ENCODE measurements around the gene TRIM47.
A peak's percentile ranks its signal among the peaks of the same experiment; 100 is the strongest.

The TRIM47 gene

DNA sequence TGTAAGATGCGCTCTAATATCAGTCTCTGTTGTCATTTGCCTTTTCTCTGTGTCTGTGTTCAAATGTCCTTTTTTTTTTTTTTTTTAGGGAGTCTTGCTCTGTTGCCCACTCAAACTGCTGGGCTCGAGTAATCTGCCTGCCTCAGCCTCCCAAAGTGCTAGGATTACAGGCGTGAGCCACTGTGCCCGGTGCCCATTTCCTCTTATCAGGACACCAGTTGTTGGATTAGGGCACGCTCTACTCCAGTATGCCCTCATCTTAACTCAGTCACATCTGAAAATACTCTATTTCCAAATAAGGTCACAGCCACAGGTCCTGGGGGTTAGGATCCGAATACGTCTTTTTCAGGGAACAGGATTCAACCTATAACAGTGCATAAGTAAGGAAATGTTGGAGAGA is 1.9 kb upstream of the TRIM47 start:
- Mint-ChIP-seq H3K4me3 (peak overlapping the region; percentile 29 to 60 (median 60)), H3K27me3 (ENCODE audit: low read depth) (peaks cover 45% of the 10 kb centered on the region), H3K4me1 (peaks cover 14% of the 10 kb centered on the region)

DNA sequence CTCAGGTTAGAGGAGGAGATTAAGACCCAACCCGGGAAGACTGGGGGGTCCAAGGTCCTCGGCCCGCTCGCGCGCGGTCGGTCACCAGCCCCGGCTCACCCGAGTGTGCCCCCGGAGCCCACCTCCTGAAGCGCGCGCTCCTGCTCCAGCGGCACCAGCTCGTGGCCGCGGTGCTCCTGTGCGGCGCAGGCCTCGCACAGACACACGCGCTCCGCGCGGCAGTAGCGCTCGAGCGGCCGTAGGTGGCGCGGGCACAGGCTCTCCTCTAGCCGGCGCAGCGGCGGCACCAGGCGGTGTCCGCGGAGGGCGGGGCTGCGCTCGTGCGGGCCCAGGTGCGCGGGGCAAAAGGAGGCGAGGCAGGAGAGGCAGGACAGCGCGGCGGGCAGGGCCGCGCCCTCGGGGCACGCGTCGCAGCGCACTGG is 618 bp downstream of the TRIM47 start:
- H3K4me1 Mint-ChIP-seq: peaks cover 16% of the 10 kb centered on the region

More for the DNA sequence above, 1.9 kb upstream of the TRIM47 start:
- no peaks in the 10 kb centered on the region for H3K9me3 Mint-ChIP-seq
- H3K27ac Mint-ChIP-seq: peak overlapping the region in 1 of 3 experiments; percentile 61
- no peaks in the 10 kb centered on the region for H3K36me3 Mint-ChIP-seq (ENCODE audit: low read depth)
- TF ChIP-seq, protein P1, sequence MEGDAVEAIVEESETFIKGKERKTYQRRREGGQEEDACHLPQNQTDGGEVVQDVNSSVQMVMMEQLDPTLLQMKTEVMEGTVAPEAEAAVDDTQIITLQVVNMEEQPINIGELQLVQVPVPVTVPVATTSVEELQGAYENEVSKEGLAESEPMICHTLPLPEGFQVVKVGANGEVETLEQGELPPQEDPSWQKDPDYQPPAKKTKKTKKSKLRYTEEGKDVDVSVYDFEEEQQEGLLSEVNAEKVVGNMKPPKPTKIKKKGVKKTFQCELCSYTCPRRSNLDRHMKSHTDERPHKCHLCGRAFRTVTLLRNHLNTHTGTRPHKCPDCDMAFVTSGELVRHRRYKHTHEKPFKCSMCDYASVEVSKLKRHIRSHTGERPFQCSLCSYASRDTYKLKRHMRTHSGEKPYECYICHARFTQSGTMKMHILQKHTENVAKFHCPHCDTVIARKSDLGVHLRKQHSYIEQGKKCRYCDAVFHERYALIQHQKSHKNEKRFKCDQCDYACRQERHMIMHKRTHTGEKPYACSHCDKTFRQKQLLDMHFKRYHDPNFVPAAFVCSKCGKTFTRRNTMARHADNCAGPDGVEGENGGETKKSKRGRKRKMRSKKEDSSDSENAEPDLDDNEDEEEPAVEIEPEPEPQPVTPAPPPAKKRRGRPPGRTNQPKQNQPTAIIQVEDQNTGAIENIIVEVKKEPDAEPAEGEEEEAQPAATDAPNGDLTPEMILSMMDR (IDR thresholded peaks at IDR 0.05; ENCODE audit: unreplicated experiment in 3 of 3): no peak

DNA sequence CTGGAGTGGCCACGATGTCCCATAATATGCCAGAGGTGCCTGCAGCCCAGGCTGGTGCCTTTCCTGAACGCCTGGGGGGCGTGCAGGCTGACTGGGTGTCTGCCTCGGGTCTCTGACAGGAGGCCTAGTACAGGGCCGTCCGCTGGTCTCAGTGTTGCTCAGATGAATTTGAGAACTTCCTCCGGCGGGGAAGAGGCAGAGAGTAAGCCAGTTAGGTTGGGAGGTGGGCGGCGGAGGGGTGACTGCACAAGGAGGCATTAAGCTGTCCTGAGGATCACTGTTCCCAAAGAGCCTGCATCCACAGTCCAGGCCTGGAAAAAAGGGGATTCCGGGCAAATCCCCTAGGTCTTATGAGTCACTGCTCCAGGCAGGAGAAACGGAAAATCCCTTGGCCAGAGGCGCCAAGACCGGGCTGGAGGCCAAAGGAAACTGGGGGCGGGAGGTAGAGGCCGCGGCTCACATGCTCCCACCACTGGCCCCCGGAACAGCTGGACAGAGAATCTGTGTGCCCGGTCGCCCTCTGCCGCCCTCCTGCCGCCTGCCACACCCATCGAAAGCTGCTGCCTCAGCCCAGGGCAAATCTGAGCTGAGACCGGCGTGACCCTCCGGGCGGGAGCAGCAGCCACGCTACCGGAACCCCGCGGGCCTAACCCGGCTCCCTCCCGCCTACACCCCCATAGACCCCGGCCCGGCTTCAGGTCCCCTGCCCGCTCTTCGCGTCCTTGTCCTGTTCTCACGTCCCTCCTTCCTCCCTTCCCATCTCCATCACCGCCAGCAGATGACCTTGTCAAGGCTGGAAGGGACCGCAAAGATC is 1.2 kb downstream of the TRIM47 start:
- Mint-ChIP-seq H3K4me1 (peaks cover 22% of the 10 kb centered on the region), H3K27me3 (ENCODE audit: low read depth) (peaks cover 45% of the 10 kb centered on the region), H3K4me3 (peak overlapping the region; percentile 76 to 92 (median 83)), H3K27ac (peak overlapping the region; percentile 36 to 89 (median 84)), H3K9me3 (no peaks in the 10 kb centered on the region), H3K36me3 (ENCODE audit: low read depth) (no peaks in the 10 kb centered on the region)
- TF ChIP-seq, protein P1 (IDR thresholded peaks at IDR 0.05; ENCODE audit: unreplicated experiment in 3 of 3): no peak

More for the DNA sequence above, 618 bp downstream of the TRIM47 start:
- H3K9me3 Mint-ChIP-seq: no peaks in the 10 kb centered on the region
- TF ChIP-seq, protein P1 (IDR thresholded peaks at IDR 0.05; ENCODE audit: unreplicated experiment in 3 of 3): peak; percentile 47 to 58 (median 55)
- H3K27me3 Mint-ChIP-seq (ENCODE audit: low read depth): peaks cover 45% of the 10 kb centered on the region
- peak overlapping the region; percentile 36 to 89 (median 84) for H3K27ac Mint-ChIP-seq
- no peaks in the 10 kb centered on the region for H3K36me3 Mint-ChIP-seq (ENCODE audit: low read depth)
- peak overlapping the region; percentile 76 to 92 (median 83) for H3K4me3 Mint-ChIP-seq

DNA sequence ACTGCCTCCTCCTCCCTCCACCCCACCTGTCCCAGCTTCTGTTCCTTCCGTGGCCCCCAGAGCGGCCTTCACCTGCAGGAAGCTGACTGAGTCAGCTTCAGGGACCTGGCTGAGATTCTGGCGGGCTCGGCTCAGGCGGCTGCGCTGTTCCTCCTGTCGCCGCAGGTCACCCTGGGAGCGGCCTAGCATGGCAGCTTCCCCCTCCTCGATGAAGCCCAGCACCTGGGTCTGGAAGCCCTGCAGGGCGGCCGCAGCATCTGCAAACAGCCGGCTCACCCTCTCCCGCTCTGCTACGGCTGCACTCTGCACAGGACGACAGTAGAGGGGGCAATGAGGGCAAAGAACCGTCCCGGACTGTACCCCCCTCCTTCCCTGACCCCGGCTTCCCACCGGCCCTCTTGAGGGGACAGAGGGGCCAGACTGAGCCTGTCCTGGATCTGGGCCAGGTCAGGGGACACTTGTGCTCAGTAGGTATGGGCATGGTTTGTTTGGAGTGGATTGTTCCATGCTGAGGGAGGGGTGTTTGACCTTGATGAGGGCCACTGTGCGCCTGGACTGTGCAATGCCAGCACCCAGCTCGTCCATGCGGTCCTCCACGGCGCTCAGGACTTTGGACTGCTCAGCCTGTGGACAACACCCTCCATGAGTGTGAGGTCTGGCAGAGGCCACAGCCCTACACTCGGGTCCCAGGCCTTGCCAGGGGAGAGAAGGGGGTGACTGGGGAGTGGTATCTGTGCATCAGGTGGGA is 2.0 kb downstream of the TRIM47 start:
- peaks cover 41% of the 10 kb centered on the region for H3K27me3 Mint-ChIP-seq (ENCODE audit: low read depth)

DNA sequence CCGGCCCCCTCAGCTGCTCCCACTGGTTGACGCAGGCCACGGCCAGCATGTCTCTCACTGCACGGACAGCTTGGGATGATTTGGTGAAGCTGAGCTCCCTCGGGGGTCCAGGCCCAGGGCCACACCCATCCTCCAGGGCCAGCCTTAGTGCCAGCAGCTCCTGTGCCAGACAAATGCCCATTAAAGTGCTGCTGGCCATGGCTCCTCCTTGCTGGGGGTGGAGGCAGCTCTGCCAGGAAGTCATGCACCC is 2.5 kb downstream of the TRIM47 start:
- Mint-ChIP-seq H3K4me3 (no peak overlapping the region), H3K36me3 (ENCODE audit: low read depth) (no peaks in the 10 kb centered on the region), H3K4me1 (peaks cover 23% of the 10 kb centered on the region), H3K27me3 (ENCODE audit: low read depth) (peaks cover 37% of the 10 kb centered on the region), H3K27ac (no peak overlapping the region), H3K9me3 (no peaks in the 10 kb centered on the region)
- TF ChIP-seq, protein P1 (IDR thresholded peaks at IDR 0.05; ENCODE audit: unreplicated experiment in 3 of 3): no peak

More for the DNA sequence above, 2.0 kb downstream of the TRIM47 start:
- no peaks in the 10 kb centered on the region for H3K36me3 Mint-ChIP-seq (ENCODE audit: low read depth)
- peak overlapping the region; percentile 76 to 92 (median 83) for H3K4me3 Mint-ChIP-seq
- H3K9me3 Mint-ChIP-seq: no peaks in the 10 kb centered on the region
- TF ChIP-seq, protein P1 (IDR thresholded peaks at IDR 0.05; ENCODE audit: unreplicated experiment in 3 of 3): no peak
- peak overlapping the region in 2 of 3 experiments; percentile 84 to 89 for H3K27ac Mint-ChIP-seq
- H3K4me1 Mint-ChIP-seq: peaks cover 22% of the 10 kb centered on the region
